NCI-H460 (cell line): Measurements from ENCODE around the gene SCAF8. TPM values are rescaled to one million over a fixed set of nuclear protein-coding genes. Genes with fewer than 3 reads are reported as not detected.
"Not testable (repeated sequence)": the region's sequence is repeated elsewhere in the genome, so short reads cannot be mapped to it uniquely, and the experiment has no call there.

ENCODE experiments used
- DNase-seq: peaks from one replicate; pipeline ENCODE4 v3.0.0-alpha.2; 2016; ENCODE audit warnings: low read depth; ENCODE audit errors: extremely low read depth
- total RNA-seq: library from RNA; depleted of rRNA; stranded (reverse); fragments of >200 nt; shearing (Covaris generic); gene quantifications from 2 replicates; pipeline ENCODE4 v1.2.3, GENCODE V29; 2014

SCAF8 gene
- total RNA-seq, 1 experiment from 2014 or later: 23.4 TPM

DNA sequence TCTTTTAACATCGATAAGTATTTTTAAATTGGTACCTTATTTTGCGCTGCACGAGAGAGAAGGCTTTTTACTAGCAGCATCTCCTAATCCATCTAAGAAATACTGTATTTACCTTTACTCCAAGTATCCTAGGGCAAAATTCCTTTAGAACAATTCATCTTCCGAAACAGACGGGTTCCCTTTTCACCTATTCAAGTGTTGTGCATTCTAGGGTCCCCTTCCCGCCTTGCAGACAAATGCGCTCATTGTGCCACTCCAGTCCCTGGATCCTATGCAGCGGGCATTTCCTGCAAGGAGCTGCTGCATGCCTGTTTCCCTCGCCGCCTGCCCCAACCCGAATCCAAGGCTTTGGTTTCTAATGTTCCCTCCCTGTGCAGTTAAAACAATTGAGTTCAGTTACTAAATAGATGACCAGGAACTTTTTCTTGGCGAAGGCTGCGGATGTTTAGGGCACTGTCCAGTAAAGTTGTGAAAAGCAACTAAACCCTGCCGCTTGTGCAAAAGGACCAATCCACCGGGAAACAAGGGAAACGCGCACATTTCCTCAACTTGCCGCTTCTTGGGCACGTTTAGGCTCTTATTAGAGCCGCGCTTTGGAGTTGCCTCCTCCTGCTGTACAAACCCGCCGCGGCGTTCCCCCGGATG lies 556 bp upstream of the SCAF8 start:
- DNase-seq: peak; percentile 13

DNA sequence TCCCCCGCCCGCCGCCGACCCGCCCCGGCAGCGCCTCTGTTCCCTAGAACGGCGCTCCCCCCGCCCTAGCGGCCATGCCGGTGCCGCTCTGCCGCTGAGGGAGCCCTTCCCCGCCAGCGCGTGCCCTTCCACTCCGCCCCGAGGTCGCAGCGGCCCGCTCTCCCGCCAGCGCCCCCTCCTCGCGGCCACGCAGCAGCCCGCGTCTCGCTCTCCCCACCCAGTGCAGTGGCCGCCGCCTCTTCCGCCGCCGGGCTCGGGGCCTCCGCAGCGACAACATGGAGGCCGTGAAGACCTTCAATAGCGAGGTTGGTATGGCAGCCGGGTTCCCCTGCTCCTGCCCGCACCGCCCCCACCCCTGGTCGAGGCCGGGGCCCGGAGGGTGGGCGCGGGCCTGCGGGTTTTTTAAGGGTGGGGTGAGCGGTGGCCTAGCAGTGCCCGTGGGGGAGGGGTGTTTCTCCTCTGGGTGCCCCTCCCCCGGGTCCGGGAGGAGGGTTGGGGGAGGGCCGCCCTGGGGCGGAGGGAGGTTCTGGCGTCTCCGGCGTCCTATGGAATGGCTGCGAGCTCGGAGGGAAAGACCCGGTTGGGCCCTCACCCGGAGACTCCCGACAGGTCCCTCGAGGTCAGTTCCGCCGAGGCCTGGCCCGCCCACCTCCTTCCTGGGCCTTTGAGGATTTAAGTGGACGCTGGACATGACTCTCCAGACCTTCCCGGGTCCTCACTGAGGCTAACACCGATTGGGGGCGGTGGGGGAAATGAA lies 588 bp downstream of the SCAF8 start:
- DNase-seq: peak; percentile 88

DNA sequence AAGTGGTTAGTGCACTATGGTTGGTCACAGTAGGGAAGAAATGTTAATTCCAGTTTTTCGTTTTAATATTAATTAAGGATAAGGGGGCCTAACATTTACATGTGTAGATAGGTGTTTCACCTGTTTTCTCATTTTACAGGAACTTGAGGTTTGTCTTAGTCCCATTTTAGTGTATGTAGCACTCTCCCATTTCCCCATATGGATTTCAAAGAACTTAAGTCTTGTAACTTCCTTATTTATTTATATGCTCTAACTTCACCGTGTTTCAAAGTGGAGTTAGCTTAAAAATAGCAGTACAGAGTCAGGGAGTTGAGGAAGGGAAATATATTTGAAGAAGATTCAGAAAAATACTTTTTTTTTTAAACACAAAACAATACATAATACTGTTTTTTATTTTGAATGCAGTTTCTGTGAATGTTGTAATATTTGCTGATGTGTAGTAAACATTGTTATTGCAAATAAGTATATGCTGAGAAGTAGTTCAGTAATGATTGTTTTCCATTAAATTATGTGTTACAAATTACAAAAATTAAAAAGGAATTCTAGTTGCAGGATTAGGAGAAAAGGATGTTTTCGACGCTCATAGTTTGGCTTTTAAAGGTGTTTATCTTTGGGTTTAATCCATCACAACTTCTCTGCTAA lies 3.5 kb downstream of the SCAF8 start:
- DNase-seq: no peak

DNA sequence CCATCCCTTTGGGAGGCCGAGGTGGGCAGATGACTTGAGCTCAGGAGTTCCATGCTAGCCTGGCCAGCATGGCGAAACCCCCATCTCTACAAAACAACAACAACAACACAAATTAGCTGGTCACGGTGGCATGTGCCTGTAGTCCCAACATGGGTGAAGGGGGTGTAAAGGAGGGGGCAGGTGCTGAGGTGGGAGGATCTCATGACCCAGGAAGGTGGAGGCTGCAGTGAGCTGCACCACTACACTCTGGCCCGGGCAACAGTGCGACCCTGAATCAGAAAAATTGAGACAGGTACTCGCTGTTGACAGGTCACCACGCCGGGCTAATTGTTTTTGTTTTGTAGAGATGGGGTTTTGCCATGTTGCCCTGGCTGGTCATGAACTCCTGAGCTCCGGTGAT lies 4.2 kb downstream of the SCAF8 start:
- no peak for DNase-seq

DNA sequence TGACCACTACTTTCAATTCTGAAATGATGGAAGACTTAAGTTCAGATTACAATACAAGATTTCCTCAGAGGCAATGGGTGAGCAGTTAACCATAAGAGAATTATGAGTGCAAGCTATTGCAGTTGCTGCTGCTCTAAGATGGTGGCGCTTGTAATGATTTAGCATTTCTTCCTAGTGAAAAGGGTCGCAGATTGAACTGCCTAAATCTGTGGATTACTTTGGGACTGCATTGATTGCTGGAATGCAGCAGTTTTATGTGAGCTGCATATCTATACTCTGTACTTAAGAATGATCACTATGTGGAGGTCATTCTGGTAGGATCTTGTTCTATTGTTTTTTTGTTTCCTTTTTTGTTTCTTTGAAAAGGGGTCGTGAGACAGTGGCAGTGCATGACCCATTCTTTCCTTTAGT lies 5.3 kb downstream of the SCAF8 start:
- no peak for DNase-seq

DNA sequence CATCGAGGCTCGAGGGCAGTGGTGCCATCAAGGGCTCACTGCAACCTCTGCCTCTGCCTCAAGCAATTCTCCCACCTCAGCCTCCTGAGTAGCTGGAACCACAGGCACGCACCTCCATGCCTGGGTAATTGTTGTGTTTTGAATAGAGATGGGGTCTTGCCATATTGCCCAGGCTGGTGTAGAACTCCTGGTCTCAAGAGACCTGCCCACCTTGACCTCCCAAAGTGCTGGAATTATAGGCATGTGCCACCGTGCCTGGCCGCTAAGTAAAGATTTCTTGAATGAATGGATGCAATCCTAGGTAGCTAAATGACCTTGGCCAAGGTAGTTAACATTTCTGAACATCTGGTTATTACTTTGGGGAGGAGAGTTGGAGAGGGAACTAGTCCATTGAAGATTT lies 7.4 kb downstream of the SCAF8 start:
- DNase-seq: no peak

DNA sequence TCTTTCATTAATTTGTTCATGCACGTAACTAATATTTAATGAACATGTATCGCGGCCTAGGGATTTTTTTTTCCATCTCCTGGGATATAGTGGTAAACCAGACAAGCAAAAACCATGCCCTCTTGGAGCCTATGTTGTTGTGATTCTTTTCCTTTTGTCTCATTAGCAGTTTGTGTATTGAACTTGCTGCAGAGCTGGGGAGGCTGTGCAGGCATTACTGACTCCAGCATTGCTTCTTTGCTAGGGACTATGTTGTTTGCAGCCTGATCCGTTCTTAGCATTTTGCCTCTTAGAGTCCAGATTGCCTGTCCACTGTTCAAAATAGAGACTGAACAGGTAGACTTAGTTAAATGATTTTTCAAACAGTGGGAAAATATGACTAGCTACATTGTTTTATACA lies 9.7 kb downstream of the SCAF8 start:
- no peak for DNase-seq

DNA sequence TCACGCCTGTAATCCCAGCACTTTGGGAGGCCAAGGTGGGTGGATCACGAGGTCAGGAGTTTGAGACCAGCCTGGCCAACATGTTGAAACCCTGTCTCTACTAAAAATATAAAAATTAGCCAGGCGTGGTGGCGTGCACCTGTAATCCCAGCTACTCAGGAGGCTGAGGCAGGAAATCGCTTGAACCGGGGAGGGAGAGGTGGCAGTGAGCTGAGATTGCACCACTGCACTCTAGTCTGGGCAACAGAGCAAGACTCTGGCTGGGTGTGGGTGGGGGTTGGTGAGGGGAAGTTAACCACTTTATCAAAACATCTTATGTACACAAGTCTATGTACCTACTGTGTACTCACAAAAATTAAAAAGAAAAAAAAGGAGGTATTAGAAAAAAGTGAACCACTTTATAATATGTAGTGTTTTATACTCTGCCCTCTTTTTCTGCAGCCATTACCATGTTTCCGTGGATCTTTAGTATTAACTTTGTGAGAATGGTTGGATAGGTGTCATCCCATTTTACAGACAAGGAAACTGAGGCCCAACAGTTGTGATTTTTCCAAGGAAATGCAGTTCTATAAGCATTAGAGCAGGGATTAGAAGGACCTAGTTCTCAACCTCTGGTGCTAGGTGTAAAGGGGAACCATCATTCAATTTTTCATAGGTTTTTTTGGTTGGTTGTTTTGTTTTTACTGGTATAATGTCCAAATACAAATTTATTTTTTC lies 11.0 kb downstream of the SCAF8 start:
- DNase-seq: not testable (repeated sequence)

DNA sequence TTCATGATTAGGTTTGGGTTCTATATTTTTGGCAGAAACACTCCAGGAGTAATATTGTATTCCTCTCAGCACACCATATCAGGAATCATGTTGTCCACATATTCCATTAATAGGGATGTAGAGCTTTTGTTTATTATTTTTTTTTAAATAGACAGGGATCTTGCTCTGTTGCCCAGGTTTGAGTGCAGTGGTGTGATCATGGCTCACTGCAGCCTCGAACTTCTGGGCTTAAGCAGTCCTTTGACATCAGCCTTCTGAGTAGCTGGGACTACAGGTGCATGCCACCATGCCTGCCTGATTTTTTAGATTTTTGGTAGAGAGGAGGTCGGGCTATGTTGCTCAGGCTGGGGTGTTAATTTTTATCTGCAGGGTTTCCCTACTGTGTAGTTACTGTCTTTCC lies 12.0 kb downstream of the SCAF8 start:
- no peak for DNase-seq

DNA sequence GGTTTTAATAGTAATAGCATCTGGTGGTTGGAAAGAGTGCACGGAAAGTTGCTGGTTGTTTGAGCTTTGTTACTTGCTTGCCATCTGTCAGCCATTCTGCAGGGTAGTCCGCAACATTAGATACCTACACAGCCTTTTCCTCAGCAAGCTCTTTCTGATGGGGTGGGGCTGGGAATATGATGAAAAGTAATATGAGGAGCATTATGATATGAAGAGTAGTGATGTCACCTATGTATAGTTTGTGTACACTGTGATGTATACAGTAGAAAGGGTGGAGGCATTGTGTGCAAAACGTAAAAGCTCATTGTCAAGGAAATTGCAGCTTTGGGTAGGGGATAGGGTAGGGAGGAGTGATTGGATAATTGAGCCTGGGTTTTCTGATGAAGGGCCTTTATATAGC lies 16.1 kb downstream of the SCAF8 start:
- no peak for DNase-seq

DNA sequence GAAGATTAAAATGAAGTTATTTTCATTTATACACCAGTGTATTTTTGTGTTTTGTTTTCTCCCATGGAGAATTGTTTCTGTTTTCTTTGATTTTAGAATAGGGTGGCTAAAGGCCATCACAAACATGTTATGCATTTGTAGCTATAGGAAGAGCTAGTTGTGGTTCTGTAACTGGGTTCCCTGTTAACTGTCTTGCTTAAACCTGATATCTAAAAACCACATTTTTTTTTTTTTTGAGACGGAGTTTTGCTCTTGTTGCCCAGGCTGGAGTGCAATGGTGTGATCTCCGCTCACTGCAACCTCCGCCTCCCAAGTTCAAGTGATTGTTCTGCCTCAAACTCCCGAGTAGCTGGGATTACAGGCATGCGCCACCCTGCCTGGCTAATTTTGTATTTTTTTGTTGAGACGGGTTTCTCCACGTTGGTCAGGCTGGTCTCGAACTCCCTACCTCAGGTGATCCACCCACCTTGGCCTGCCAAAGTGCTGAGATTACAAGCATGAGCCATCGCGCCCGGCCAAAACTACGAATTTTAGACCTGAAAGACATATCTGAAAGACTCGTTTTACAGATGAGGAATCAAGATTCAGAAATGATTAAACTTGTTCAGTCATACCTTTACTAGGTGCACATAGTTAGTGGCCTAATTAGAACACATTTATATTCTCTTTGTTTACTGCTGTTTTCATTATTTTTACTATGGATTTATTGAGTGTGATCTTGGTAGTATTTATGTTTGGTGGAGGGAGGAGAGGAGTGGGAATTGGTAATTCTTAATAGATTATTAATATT lies 18.0 kb downstream of the SCAF8 start:
- no peak for DNase-seq

DNA sequence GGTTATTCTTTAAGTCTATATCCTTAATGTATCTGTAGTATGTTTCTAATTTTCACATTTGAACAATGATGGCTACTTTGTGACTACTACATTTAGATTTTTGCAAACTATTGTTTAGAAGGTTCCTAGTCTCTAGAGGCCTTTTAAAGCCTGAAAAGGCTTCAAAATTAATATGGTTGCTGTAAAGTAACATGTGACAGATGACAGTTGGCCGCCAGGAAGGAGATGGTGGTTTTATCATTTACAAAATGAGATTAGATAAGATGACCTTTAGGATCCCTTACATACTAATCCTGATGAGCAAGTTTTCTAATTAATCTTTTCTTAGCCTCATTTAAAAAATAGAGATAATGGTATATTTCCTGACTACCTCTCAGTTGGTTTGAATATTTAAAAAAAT lies 18.8 kb downstream of the SCAF8 start:
- DNase-seq: no peak

DNA sequence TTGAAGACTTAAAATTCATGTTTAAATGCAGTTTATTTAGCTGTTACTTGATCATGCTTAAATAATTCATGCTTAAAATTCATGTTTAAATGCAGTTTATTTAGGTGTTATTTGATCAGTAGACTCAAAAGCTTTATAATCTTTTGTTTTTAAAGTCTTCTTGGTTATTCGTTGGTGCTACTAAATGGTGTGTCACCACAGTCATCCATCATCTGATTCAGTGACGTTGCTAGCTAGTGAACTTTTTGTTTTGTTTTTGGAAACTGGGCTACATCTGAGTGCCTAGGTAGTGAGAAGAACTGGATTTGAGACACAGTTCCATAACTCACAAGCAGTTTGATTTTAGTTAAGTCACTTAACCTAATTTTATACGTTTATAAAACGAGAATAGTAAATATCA lies 20.9 kb downstream of the SCAF8 start:
- no peak for DNase-seq

DNA sequence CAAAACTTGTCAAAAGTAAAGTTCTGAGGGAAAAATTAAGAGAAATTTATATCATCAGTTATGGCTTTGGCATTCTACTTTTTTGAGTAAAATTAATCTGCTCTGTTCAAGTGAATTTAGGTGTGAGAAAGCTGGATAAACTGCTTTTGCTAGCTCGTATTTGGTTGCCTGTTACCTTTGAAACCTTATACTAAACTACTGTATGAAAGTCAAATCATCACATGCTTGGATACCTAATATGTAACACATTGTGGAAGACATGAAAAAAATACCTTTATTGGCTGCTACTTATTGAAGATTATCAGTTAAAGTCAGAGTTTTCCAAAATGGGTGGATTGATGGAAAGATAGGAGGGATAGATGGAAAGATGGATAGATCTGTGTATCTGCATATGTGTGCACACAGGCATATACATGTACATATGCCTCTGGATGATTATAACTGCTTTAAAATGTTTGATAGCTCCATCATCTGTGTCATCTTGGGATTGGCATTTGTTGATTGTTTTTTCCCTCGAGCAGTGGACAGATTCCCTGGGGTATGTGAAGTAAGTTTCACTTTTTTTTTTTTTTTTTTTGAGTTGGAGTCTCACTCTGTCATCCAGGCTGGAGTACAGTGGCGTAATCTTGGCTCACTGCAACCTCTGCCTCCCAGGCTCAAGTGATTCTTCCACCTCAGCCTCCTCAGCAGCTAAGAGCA lies 24.3 kb downstream of the SCAF8 start:
- DNase-seq: no peak

DNA sequence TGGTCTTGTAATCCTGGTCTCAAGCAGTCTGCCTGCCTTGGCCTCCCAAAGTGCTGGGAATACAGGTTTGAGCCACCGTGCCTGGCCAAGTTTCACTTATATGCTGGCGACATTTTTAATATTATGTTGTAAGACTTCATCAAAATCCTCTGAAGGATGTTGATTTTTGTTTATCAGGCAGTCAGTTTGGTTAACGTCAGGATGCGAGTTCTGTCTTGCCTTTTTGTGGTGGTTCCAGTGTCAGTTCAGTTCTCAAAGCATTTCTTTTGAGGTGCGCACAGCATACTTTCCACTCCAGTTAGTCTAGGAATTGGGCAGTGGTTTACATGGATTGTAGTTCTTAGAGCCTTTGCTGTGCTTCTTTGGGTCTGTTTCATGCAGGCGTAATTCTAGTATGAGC lies 24.9 kb downstream of the SCAF8 start:
- DNase-seq: no peak

DNA sequence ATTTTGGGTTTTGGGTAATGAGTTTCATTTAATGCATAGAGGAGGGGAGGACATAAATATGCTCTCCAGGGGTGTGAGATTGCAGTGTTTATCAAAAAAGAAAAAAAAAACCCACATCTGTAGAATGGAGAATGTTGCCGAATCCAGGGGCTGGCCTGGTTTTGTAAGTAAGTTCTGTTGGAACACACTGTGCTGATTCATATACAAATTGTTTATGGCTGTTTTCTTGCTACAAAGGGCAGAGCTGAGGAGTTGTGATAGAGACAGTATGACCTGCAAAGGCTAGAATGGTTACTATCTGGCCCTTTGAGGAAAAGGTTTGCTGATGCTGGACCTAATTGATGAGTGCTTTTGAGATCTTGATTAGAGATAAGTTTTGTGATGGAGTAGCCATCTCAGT lies 30.4 kb downstream of the SCAF8 start:
- DNase-seq: no peak

DNA sequence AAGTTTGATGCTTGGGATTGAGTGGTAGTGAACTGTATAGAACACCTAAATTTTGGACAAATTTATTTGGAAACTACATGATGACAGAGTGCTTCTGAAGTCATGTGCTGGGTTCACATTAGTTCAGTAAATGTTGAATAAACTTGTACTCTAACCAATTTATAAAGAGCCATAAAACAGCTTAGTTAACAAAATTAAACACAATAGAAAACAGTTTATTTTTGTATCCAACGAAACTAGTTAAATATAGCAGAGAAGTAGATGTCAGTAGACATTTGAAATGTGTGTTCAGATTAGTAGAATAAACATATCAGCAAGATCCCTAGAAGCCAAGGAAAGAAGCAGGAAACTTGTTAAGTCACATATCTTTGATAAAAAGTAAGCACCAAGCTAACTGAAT lies 32.1 kb downstream of the SCAF8 start:
- DNase-seq: no peak

DNA sequence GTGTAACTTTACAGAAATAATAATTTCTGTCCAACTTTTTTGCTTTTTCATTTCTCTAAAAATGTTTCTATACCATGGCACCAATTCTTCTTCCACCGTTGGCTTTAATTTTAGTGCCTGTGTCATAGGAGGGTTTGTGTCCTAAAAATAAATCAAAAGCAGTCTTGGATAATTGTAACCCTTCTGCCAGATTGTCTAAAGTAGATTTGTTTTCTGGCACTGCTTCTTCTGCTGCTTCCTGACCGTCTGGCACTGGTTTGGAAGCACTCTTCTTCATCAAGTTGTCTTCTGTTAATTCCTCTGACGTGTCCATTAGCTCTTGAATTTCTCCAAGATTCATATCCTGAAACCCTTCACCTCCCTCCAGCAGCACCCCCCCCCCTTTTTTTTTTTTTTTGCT lies 33.1 kb downstream of the SCAF8 start:
- DNase-seq: no peak

DNA sequence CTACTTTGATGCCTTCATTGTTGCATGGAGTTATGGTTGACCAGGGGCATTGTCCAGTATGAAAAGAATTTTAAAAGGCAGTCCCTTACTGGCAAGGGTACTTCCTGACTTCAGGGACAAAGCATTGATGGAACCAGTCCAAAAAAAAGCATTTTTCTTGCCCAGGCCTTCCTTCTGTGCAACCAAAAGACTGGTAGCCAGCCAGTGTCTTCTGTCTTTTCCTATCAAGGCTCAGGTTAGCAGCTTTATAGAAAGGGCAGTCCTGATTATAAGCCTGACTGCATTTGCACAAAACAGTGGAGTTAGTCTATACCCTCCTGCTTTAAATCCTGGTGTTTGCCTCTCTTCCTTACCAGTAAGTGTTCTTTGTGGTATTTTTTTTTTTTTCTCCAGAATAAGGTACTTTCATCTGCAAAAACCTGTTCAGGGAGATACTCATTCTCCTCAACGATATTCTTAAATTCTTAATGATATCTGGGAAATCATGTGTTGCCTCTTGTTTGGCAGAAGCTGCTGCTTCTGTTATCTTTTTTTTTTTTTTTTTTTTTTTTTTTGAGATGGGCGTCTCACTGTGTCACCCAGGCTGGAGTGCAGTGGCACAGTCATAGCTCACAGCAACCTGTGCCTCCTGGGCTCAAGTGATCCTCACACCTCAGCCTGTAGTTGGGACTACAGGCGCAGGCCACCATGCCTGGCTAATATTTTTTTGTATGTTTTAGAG lies 33.9 kb downstream of the SCAF8 start:
- no peak for DNase-seq
